HepG2 (cell line): ENCODE data around the gene ADPGK. TPM values are rescaled to one million over a fixed set of nuclear protein-coding genes. Genes with fewer than 3 reads are reported as not detected.

Source experiments
- ATAC-seq: fragments of 200-7000 bp; cut with Tn5 transposase; 3 replicates; pipeline ENCODE4 v1.9.1; 2020; ENCODE audit warnings: mild to moderate bottlenecking, moderate library complexity
- BruUV-seq: library from RNA; stranded (reverse); fragments of 400-500 nt; replicated peaks from 2 replicates; lab custom pipeline; 2021; lab: Mats Ljungman, UMichigan
- CTCF ChIA-PET: fragments of 300-600 bp; formaldehyde crosslinking; extraction: SDS; loops from one replicate; lab custom pipeline; 2021; ENCODE audit warnings: low total read pairs, inconsistent platforms, low intra/inter-chr PET ratio; lab: Yijun Ruan, JAX
- POLR2A ChIA-PET: fragments of 350-600 bp; sonication (Branson Sonifier 250); formaldehyde crosslinking; loops from one replicate; lab custom pipeline; 2020; ENCODE audit warnings: antibody characterized with exemption, inconsistent platforms; lab: Yijun Ruan, JAX
- DNase-seq: peaks from one replicate; pipeline ENCODE4 v3.0.0-alpha.2; 2015; ENCODE audit warnings: low spot score
- FAIRE-seq: peaks from 3 replicates; lab custom pipeline; 2011; peaks lifted over from hg19 to GRCh38; lab: Jason Lieb, UNC
- H2AFZ ChIP-seq: one replicate; pipeline ENCODE4 v1.6.1; 2011; ENCODE audit warnings: low read length, inconsistent platforms
- H3K27ac ChIP-seq: fragments of 300-600 bp; 3 replicates; pipeline ENCODE4 v1.8.0; 2011; ENCODE audit warnings: mixed run types, mild to moderate bottlenecking, mixed read lengths, low read length, inconsistent platforms; ENCODE audit not compliant: insufficient read depth; ENCODE audit errors: extremely low read length
- H3K27me3 ChIP-seq, 2 experiments: fragments of 200-600 bp in 1 of 2; 2 replicates in 1 of 2; 3 replicates in 1 of 2; pipeline versions ENCODE4 v1.6.0 to v1.8.0; 2011; ENCODE audit warnings: low read length in 2 of 2, mild to moderate bottlenecking in 2 of 2, moderate library complexity in 2 of 2, inconsistent platforms in 1 of 2; ENCODE audit not compliant: insufficient read depth in 2 of 2, control insufficient read depth in 1 of 2
- H3K36me3 ChIP-seq, 2 experiments: fragments of 200-600 bp in 1 of 2; replicated peaks in 1 of 2; 2 replicates in 1 of 2; 3 replicates in 1 of 2; pipeline versions ENCODE4 v1.5.1 to v1.8.0; 2011; ENCODE audit warnings: low read length in 2 of 2, inconsistent platforms in 1 of 2; ENCODE audit not compliant: insufficient read depth in 2 of 2, control insufficient read depth in 1 of 2
- H3K4me1 ChIP-seq: 2 replicates; pipeline ENCODE4 v1.5.1; 2012; ENCODE audit warnings: low read length, inconsistent platforms; ENCODE audit not compliant: insufficient read depth
- H3K4me2 ChIP-seq: 2 replicates; pipeline ENCODE4 v1.6.0; 2011; ENCODE audit warnings: low read depth, low read length, inconsistent platforms
- H3K4me3 ChIP-seq, 3 experiments: fragments of 200-600 bp in 1 of 3; sonication (generic), shearing (Covaris generic) in 1 of 3; replicated peaks in 1 of 3; 2 replicates each; pipeline ENCODE4 v1.5.1; 2011 to 2016; ENCODE audit warnings: low read length in 3 of 3, inconsistent platforms in 2 of 3, low read depth in 2 of 3, mild to moderate bottlenecking in 2 of 3, control low read depth in 1 of 3, mixed read lengths in 1 of 3; ENCODE audit not compliant: insufficient read depth in 1 of 3
- H3K79me2 ChIP-seq: one replicate; pipeline ENCODE4 v1.6.1; 2011; ENCODE audit warnings: low read length, inconsistent platforms; ENCODE audit not compliant: insufficient read depth
- H3K9ac ChIP-seq: 2 replicates; pipeline ENCODE4 v1.6.0; 2011; ENCODE audit warnings: mild to moderate bottlenecking, low read depth, low read length, inconsistent platforms; ENCODE audit not compliant: insufficient read depth
- H3K9me3 ChIP-seq: 2 replicates; pipeline ENCODE4 v1.5.1; 2012; ENCODE audit warnings: mild to moderate bottlenecking, low read length
- H4K20me1 ChIP-seq: 2 replicates; pipeline ENCODE4 v1.6.0; 2011; ENCODE audit warnings: inconsistent platforms, mild to moderate bottlenecking, low read length, moderate library complexity; ENCODE audit not compliant: insufficient read depth
- AKAP8 ChIP-seq: sonication (generic); formaldehyde crosslinking; IDR thresholded peaks from 2 replicates; pipeline ENCODE4 v1.5.1; 2020; ENCODE audit warnings: mild to moderate bottlenecking, missing genetic modification reagents
- BRCA1 ChIP-seq: sonication (generic); formaldehyde crosslinking; IDR thresholded peaks from 2 replicates; pipeline ENCODE4 v1.4.0; 2020; ENCODE audit warnings: missing genetic modification reagents
- HBP1 ChIP-seq: IDR thresholded peaks from 2 replicates; pipeline ENCODE4 v1.6.1; 2016; ENCODE audit warnings: low read depth, control low read depth
- HNRNPH1 ChIP-seq: fragments of 200-400 bp; formaldehyde crosslinking; optimal IDR thresholded peaks from 2 replicates; pipeline ENCODE3; 2017; ENCODE audit warnings: mild to moderate bottlenecking, low read depth, low read length
- KLF15 ChIP-seq: sonication (generic); formaldehyde crosslinking; IDR thresholded peaks from 2 replicates; pipeline ENCODE4 v1.8.1; 2023; ENCODE audit warnings: borderline replicate concordance, mild to moderate bottlenecking, inconsistent platforms, missing genetic modification reagents, mixed read lengths
- MIER2 ChIP-seq: IDR thresholded peaks from 2 replicates; pipeline ENCODE4 v1.6.1; 2016; ENCODE audit warnings: missing biosample characterization, missing genetic modification reagents
- MZF1 ChIP-seq: sonication (generic); formaldehyde crosslinking; IDR thresholded peaks from 2 replicates; pipeline ENCODE4 v1.8.1; 2023; ENCODE audit warnings: mild to moderate bottlenecking, missing genetic modification reagents, borderline replicate concordance
- TEAD3 ChIP-seq: optimal IDR thresholded peaks from 2 replicates; pipeline ENCODE3; 2016; ENCODE audit warnings: borderline replicate concordance
- ZBTB25 ChIP-seq: IDR thresholded peaks from 2 replicates; pipeline ENCODE4 v1.6.1; 2018; ENCODE audit warnings: missing genetic modification reagents
- ZFP36 ChIP-seq: fragments of 150-350 bp; IDR thresholded peaks from 2 replicates; pipeline ENCODE4 v1.6.1; 2018; ENCODE audit warnings: borderline replicate concordance, low read length, low read depth; ENCODE audit not compliant: partially characterized antibody
- ZFX ChIP-seq: sonication (generic); formaldehyde crosslinking; IDR thresholded peaks from 2 replicates; pipeline ENCODE4 v1.4.0; 2020; ENCODE audit warnings: mild to moderate bottlenecking, low read depth, missing genetic modification reagents, moderate library complexity
- ZNF562 ChIP-seq: sonication (generic); formaldehyde crosslinking; IDR thresholded peaks from 2 replicates; pipeline ENCODE4 v1.8.0; 2022; ENCODE audit warnings: missing genetic modification reagents, borderline replicate concordance
- ZNF770 ChIP-seq: sonication (generic); formaldehyde crosslinking; IDR thresholded peaks from 2 replicates; pipeline ENCODE4 v1.5.0; 2020; ENCODE audit warnings: mild to moderate bottlenecking, missing genetic modification reagents
- WGBS: methylation state at CpG from one replicate; pipeline ENCODE4 v1.1.6; 2017; ENCODE audit warnings: low lambda C conversion rate; 5-methylcytosine and 5-hydroxymethylcytosine counted together
- in situ Hi-C: cut with HindIII; loops from 2 replicates; pipeline ENCODE4 v1.10.0; 2017; ENCODE audit warnings: low pct_unique_long_range_greater_than_20kb; ENCODE audit not compliant: extremely low pct_ligation_motif_present
- intact Hi-C: fragments of 100-400 bp; cut with micrococcal nuclease; formaldehyde crosslinking; loops from one replicate; pipeline ENCODE4 v1.10.0; 2022; ENCODE audit not compliant: unreplicated experiment
- polyA plus RNA-seq, 8 experiments: library from polyadenylated mRNA; depleted of rRNA in 3 of 8; stranded (reverse) in 7 of 8; unstranded in 1 of 8; fragments of >200 nt; fragmentation: Illumina TruSeq in 4 of 8; extraction: Trizol in 4 of 8; gene quantifications; 2 replicates each; pipeline versions ENCODE4 v1.2.1 to v1.2.3, GENCODE V29; 2011 to 2016; ENCODE audit warnings: low read depth in 4 of 8, missing spikeins in 1 of 8, mixed read lengths in 1 of 8; ENCODE audit not compliant: insufficient read depth in 1 of 8
- total RNA-seq, 5 experiments: library from RNA; depleted of rRNA; stranded (reverse); fragments of >200 nt; fragmentation: Illumina TruSeq; extraction: Trizol; gene quantifications; 2 replicates each; pipeline ENCODE4 v1.2.3, GENCODE V29; 2016; ENCODE audit warnings: low read depth in 1 of 5

ADPGK gene
- total and polyA plus RNA-seq, 2 of the 13 experiments (the other 11 are each of a cell fraction or from before 2014, with no cell fraction given), result 61.6 to 67.5 TPM

- intact Hi-C loops, result no loop called here
- peak; percentile 50; the same call in 1 of the 2 replicates for TF ChIP-seq ZFX (CRISPR knock-in tag)
- no peak for TF ChIP-seq BRCA1 (CRISPR knock-in tag)
- TF ChIP-seq, all 625 proteins: peak for 1
- no peaks in the 10 kb centered on the region for H3K9me3 ChIP-seq
- no TSS peak for BruUV-seq
- POLR2A ChIA-PET, result no interaction called here
- H3K79me2 ChIP-seq, result peaks cover 15% of the 10 kb centered on the region
- no peaks in the 10 kb centered on the region for H3K36me3 ChIP-seq
- peaks cover 0 to 9% of the 10 kb centered on the region in 2 experiments; a peak in 1 of 5 replicates for H3K27me3 ChIP-seq
- DNase-seq (no peak), FAIRE-seq (no peak), ATAC-seq (no peak; the same call in 2 of the 3 replicates)
- H3K4me2 ChIP-seq, result peak overlapping the region; percentile 32; the same call in 1 of the 2 replicates
- H3K4me1 ChIP-seq, result peaks cover 34% of the 10 kb centered on the region
- in situ Hi-C loops, result no loop called here
- CTCF ChIA-PET, result no interaction called here
- no peaks in the 10 kb centered on the region for H4K20me1 ChIP-seq
- H3K4me3 ChIP-seq, result peak overlapping the region in 1 of 3 experiments; percentile 20; a peak in 1 of 6 replicates
- peak overlapping the region; percentile 74 for H2AFZ ChIP-seq
- 17% methylated on average over 4 of the region's 8 CpGs for WGBS
- H3K27ac ChIP-seq, result no peak overlapping the region
- no peak overlapping the region for H3K9ac ChIP-seq
Observed at GRCh38 chr15:72786676-72787345, 3.3 kb upstream of the ADPGK start.

- no peak overlapping the region for H3K9ac ChIP-seq
- H3K79me2 ChIP-seq, result peaks cover 21% of the 10 kb centered on the region
- H4K20me1 ChIP-seq, result no peaks in the 10 kb centered on the region
- ChIA-PET CTCF (no interaction called here), POLR2A (no interaction called here)
- no TSS peak for BruUV-seq
- H3K4me1 ChIP-seq, result peaks cover 39% of the 10 kb centered on the region
- WGBS, result 67% methylated on average over 4 of the region's 4 CpGs
- H3K4me2 ChIP-seq, result peak overlapping the region; percentile 32; the same call in 1 of the 2 replicates
- peaks cover 0 to 9% of the 10 kb centered on the region in 2 experiments; a peak in 1 of 5 replicates for H3K27me3 ChIP-seq
- ATAC-seq (no peak), FAIRE-seq (no peak), DNase-seq (no peak)
- no peaks in the 10 kb centered on the region for H3K9me3 ChIP-seq
- no peak overlapping the region for H3K4me3 ChIP-seq
- no peak overlapping the region for H3K27ac ChIP-seq
- H3K36me3 ChIP-seq, result no peaks in the 10 kb centered on the region
- intact Hi-C loops, result no loop called here
- peak overlapping the region; percentile 74 for H2AFZ ChIP-seq
- in situ Hi-C loops, result no loop called here
- no peak for TF ChIP-seq ZNF562 (CRISPR knock-in tag)
- no peak for TF ChIP-seq ZBTB25
- no peak for TF ChIP-seq MIER2
- TF ChIP-seq KLF15 (CRISPR knock-in tag), result no peak
- no peak for TF ChIP-seq TEAD3
- TF ChIP-seq HBP1 (CRISPR knock-in tag), result no peak
- TF ChIP-seq HNRNPH1, result no peak
- no peak for TF ChIP-seq AKAP8
- TF ChIP-seq ZFP36, result no peak
- no peak for TF ChIP-seq ZNF770 (CRISPR knock-in tag)
- TF ChIP-seq MZF1 (CRISPR knock-in tag), result no peak
Observed at GRCh38 chr15:72786242-72786641, 2.7 kb upstream of the ADPGK start.
